HG03103 (cell line): ENCODE measurements around the gene KIAA0232.
"Not testable (repeated sequence)": the region's sequence is repeated elsewhere in the genome, so short reads cannot be mapped to it uniquely, and the experiment has no call there.

ENCODE experiments used
- ATAC-seq: cut with Tn5 transposase; IDR thresholded peaks from one replicate; pipeline ENCODE4 v1.9.1; 2021; ENCODE audit warnings: low read depth; ENCODE audit not compliant: unreplicated experiment

Gene KIAA0232

DNA sequence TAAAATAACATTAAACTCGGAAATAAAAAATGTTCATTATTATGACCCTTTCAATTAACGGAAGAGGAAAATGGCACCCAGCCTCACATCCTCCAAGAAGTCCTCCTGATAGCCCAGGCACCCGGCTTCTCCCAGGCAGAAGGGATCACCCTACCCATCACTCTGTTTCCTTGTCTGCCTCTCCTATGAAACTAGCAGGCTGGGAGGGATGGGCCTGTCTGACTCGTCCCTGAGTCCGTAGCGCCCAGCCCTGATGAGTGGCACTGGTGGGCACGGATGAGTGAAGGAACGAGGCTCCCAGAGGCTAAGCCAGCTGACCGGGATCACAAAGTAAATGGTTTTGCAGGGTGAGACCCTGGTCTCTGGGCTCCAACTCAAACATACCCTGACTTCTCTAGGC is 28.6 kb upstream of the KIAA0232 start:
- no peak for ATAC-seq

DNA sequence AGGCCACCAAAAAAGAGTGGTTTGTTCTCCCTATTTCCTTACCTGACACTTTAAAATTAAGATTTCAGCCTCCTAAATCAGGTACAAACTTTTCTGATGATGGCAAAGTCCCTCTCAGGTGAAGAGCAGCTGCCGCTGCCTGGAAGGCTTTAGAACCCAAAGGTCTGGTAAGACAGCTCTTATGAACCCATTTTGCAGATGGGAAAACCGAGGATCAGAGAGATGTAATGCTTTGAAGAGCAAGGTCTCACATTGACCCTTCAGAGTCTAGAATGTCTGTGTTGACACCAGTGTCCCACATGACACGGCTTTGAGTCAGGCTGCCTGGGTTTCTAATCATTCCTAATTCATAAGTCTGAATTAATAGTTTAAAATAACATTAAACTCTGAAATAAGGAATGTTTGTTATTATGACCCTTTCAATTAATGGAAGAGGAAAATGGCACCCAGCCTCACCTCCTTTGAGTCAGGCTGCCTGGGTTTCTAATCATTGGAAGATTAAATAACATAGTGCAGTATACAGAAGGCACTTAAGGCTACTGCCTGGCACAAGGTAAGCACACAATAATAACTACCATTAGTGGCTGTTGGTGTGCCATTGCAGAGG is 27.9 kb upstream of the KIAA0232 start:
- ATAC-seq = no peak

- no peak for ATAC-seq
Observed at GRCh38 chr4:6755088-6755753, 27.3 kb upstream of the KIAA0232 start.

DNA sequence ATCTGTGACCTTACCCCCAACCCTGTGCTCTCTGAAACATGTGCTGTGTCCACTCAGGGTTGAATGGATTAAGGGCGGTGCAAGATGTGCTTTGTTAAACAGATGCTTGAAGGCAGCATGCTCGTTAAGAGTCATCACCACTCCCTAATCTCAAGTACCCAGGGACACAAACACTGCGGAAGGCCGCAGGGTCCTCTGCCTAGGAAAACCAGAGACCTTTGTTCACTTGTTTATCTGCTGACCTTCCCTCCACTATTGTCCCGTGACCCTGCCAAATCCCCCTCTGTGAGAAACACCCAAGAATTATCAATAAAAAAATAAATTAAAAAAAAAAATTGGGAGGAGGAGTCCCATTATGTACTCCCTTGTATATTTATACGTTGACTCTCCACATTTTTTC is 26.2 kb upstream of the KIAA0232 start:
- ATAC-seq = not testable (repeated sequence)

- ATAC-seq = no peak
Observed at GRCh38 chr4:6758728-6759127, 23.8 kb upstream of the KIAA0232 start.

- no peak for ATAC-seq
Observed at GRCh38 chr4:6760865-6761264, 21.7 kb upstream of the KIAA0232 start.

DNA sequence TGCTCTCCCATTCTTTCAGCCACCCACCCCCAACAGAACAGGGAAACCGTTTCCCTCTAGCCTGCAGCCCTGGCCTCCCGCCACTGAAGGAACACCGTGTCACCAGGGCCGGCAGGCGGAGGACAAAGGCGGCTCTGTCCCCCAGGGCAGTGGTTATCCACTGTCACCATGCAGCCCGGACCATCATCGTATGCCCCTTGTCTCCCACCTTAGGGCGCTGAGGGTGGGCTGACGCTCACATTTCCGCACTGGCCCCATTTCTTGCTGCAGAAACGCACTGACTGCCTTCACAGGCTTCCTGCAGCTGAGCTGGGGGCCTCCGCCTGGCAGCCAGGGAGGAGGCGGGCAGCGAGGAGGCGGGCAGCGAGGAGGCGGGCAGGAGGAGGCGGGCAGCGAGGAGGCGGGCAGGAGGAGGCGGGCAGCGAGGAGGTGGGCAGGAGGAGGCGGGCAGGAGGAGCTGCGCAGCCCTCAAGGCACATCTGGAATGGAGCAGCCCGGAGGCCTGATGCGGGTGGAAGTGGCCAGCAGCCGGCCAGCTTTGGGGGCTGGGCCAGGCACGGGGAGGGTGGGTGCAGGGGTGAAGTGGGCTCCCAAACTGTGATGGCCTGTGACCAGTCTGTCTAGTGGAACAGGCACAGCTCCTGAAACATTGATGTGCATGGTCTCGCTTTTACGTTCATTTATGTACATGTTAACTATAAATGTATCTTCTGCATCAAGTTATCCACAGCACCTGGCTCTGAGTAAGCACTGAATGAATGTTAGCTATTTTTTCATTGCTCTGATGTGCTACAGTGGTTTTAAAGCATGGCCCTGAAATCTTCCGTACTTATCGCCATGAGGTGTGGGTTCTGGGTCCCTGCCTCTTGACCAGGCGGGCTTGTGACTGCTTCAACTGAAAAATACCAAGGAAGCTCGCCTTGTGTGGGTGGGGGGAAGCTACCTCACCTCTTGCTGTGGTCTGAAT is 20.6 kb upstream of the KIAA0232 start:
- no peak for ATAC-seq

DNA sequence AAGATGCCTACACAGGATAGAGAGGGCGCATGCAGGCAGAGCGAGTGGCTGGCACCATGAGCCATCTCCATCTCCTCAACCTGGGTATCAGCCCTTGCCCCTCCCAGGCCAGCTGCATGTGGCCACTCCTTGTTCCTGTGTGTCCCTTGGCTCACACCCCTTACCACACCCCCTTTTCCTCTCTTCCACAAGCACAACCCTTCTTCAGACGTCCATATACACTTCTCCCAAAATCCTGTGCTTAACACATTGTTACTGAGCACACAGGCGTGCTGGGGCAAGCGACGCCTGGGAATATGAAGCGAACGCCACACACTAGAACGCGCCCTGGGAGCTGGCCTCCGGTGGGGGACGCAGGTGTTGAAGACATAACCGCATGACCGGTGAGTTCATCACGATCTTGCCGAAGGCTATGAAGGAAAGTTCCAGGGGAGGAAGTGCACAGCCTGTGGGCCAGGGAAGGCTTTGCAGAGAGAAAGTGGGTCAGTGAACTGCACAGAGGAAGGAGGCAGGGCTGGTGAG is 19.1 kb upstream of the KIAA0232 start:
- ATAC-seq = no peak

GRCh38 chr4:6764976-6765620 is 17.4 kb upstream of the KIAA0232 start:
- ATAC-seq = no peak

- no peak for ATAC-seq
Observed at GRCh38 chr4:6765703-6766102, 16.8 kb upstream of the KIAA0232 start.

GRCh38 chr4:6767386-6767747 is 15.2 kb upstream of the KIAA0232 start:
- no peak for ATAC-seq

- ATAC-seq = no peak
Observed at GRCh38 chr4:6767748-6768538, 14.6 kb upstream of the KIAA0232 start.

- ATAC-seq = no peak
Observed at GRCh38 chr4:6768539-6768905, 14.0 kb upstream of the KIAA0232 start.

GRCh38 chr4:6769233-6769988 is 13.1 kb upstream of the KIAA0232 start:
- no peak for ATAC-seq

DNA sequence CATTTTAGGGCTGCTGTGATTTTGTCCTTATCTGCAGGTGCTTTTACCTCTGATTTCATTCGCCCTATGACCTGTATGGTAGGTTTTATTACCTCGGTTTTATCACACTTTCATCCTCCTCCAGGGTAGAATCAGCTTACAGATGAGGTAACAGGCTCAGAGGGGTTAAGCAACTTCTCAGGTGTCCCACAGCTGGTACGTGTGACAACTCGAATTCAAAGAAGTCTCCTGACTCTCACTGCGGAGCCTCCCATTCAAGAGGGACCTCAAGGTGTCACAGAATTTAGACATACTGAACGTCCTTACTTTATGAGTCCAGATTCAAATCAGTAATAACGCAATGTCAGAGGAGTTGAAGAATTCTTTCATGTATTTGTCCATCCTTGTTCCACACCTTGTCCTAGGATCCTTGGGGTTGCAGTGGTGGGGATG is 12.5 kb upstream of the KIAA0232 start:
- ATAC-seq = no peak

DNA sequence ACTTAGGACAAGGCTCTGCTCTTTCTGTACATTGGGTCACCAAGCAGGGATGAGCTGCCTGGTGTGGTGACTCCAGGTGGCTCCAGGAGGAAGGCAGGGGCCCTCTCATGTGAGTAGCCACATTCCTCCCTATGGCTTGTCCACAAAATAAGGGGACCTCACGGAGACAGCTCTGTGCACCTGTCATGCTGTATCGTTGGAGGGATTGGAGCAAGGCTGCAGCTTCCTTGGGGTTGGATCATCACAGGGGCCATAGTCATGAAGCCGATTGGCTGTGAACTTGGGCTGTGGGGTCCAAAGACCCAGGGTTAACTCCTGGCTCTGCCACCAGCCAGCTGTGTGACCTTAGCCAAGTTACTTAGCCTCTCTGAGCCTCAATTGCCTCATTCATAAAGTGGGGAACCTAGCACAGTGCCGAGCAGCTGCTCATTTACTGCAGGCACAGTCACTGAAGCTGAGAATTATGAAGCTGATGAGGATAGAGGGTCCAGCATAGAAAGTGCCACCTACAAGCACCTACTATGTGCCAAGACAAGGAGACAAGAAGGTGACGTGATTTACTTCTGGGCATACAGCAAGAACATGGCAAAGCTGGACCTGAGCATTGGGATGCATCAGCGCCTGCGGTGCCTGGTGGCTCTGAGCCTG is 11.8 kb upstream of the KIAA0232 start:
- ATAC-seq = no peak

DNA sequence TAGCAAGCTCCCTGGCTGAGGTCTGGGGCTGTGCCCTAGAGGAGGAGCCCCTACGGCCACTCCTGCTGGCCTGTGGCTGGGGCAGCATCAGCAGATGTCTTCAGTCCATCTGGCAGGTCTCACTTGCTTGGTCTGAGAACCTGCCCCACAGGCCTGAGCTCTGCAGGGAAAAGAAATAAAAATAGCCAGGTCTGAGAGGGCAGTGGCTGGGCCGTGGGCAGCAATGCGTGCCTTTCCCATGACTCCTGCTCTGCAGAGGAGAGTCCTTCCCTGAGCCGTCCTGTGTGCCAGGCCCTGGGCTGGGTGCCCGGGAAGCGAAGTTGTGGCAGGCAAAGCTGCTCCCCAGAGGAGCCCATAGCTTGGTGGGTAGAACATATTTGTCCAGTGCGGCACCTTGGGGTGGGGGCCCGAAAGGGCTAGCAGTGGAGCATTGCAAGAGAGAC is 11.3 kb upstream of the KIAA0232 start:
- ATAC-seq = no peak

- ATAC-seq = no peak
Observed at GRCh38 chr4:6772223-6772928, 10.2 kb upstream of the KIAA0232 start.
